HepG2 (cell line): ENCODE measurements around the gene KRT12. TPM values are rescaled to one million over a fixed set of nuclear protein-coding genes. Genes with fewer than 3 reads are reported as not detected.
A peak's percentile ranks its signal among the peaks of the same experiment; 100 is the strongest.

Source experiments
- CC2D1A ChIP-seq: sonication (generic); formaldehyde crosslinking; IDR thresholded peaks from 2 replicates; pipeline ENCODE4 v1.8.1; 2023; ENCODE audit warnings: mild to moderate bottlenecking, missing genetic modification reagents
- CREB1 ChIP-seq, 2 experiments: fragments of 450-650 bp in 1 of 2; IDR thresholded peaks; 2 replicates each; pipeline ENCODE4 v1.6.1; 2016 to 2017; ENCODE audit warnings: control low read depth in 1 of 2, mild to moderate bottlenecking in 1 of 2, missing compliant biosample characterization in 1 of 2, missing genetic modification characterization in 1 of 2
- DPF2 ChIP-seq: sonication (generic); formaldehyde crosslinking; IDR thresholded peaks from 2 replicates; pipeline ENCODE4 v1.4.0; 2020; ENCODE audit warnings: mild to moderate bottlenecking, low read depth, missing genetic modification reagents, borderline replicate concordance
- EHMT2 ChIP-seq: fragments of 200-600 bp; sonication (generic); IDR thresholded peaks from 2 replicates; pipeline ENCODE4 v1.7.0; 2017; ENCODE audit warnings: antibody characterized with exemption, low read depth, low read length, borderline replicate concordance
- GMEB1 ChIP-seq: sonication (generic); formaldehyde crosslinking; IDR thresholded peaks from 2 replicates; pipeline ENCODE4 v1.5.1; 2020; ENCODE audit warnings: missing genetic modification reagents, mild to moderate bottlenecking, borderline replicate concordance
- GPN1 ChIP-seq: sonication (generic); formaldehyde crosslinking; IDR thresholded peaks from 2 replicates; pipeline ENCODE4 v1.5.1; 2020; ENCODE audit warnings: missing genetic modification reagents, borderline replicate concordance
- GTF3A ChIP-seq: sonication (generic); formaldehyde crosslinking; conservative IDR thresholded peaks from 2 replicates; pipeline ENCODE4 v1.4.0; 2020; ENCODE audit warnings: mild to moderate bottlenecking, missing genetic modification reagents
- HCFC1 ChIP-seq: fragments of 150-350 bp; IDR thresholded peaks from 2 replicates; pipeline ENCODE4 v1.6.1; 2014; ENCODE audit warnings: low read depth, low read length
- JUN ChIP-seq: sonication (generic); formaldehyde crosslinking; IDR thresholded peaks from 2 replicates; pipeline ENCODE4 v1.4.0; 2020; ENCODE audit warnings: mild to moderate bottlenecking, missing genetic modification reagents
- NCOA2 ChIP-seq: sonication (generic); formaldehyde crosslinking; IDR thresholded peaks from 2 replicates; pipeline ENCODE4 v1.8.0; 2022; ENCODE audit warnings: inconsistent platforms
- PAXIP1 ChIP-seq: sonication (generic); formaldehyde crosslinking; conservative IDR thresholded peaks from 2 replicates; pipeline ENCODE4 v1.4.0; 2020; ENCODE audit warnings: mild to moderate bottlenecking, missing genetic modification reagents, moderate library complexity
- RFX3 ChIP-seq: IDR thresholded peaks from 2 replicates; pipeline ENCODE4 v1.6.1; 2016; ENCODE audit warnings: missing biosample characterization, missing genetic modification reagents
- SNAPC4 ChIP-seq: sonication (generic); formaldehyde crosslinking; IDR thresholded peaks from 2 replicates; pipeline ENCODE4 v1.4.0; 2020; ENCODE audit warnings: mild to moderate bottlenecking, missing genetic modification reagents
- SP140L ChIP-seq: sonication (generic); formaldehyde crosslinking; IDR thresholded peaks from 2 replicates; pipeline ENCODE4 v1.4.0; 2020; ENCODE audit warnings: missing genetic modification reagents, borderline replicate concordance
- ZBTB38 ChIP-seq: sonication (generic); formaldehyde crosslinking; IDR thresholded peaks from 2 replicates; pipeline ENCODE4 v1.5.1; 2020; ENCODE audit warnings: mild to moderate bottlenecking, missing genetic modification reagents
- ZFP41 ChIP-seq: sonication (generic); formaldehyde crosslinking; IDR thresholded peaks from 2 replicates; pipeline ENCODE4 v1.4.0; 2020; ENCODE audit warnings: mild to moderate bottlenecking, missing genetic modification reagents, borderline replicate concordance
- ZNF350 ChIP-seq: sonication (generic); formaldehyde crosslinking; IDR thresholded peaks from 2 replicates; pipeline ENCODE4 v1.4.0; 2020; ENCODE audit warnings: mild to moderate bottlenecking, low read depth, missing genetic modification reagents, borderline replicate concordance
- ZNF550 ChIP-seq: sonication (generic); formaldehyde crosslinking; IDR thresholded peaks from 2 replicates; pipeline ENCODE4 v1.4.0; 2020; ENCODE audit warnings: mild to moderate bottlenecking, missing genetic modification reagents, borderline replicate concordance
- ZNF775 ChIP-seq: sonication (generic); formaldehyde crosslinking; IDR thresholded peaks from 2 replicates; pipeline ENCODE4 v1.4.0; 2020; ENCODE audit warnings: missing genetic modification reagents, mild to moderate bottlenecking, moderate library complexity, borderline replicate concordance
- ZSCAN22 ChIP-seq: sonication (generic); formaldehyde crosslinking; IDR thresholded peaks from 2 replicates; pipeline ENCODE4 v1.4.0; 2020; ENCODE audit warnings: mild to moderate bottlenecking, missing genetic modification reagents
- polyA plus RNA-seq, 8 experiments: library from polyadenylated mRNA; depleted of rRNA in 3 of 8; stranded (reverse) in 7 of 8; unstranded in 1 of 8; fragments of >200 nt; fragmentation: Illumina TruSeq in 4 of 8; extraction: Trizol in 4 of 8; gene quantifications; 2 replicates each; pipeline versions ENCODE4 v1.2.1 to v1.2.3, GENCODE V29; 2011 to 2016; ENCODE audit warnings: low read depth in 4 of 8, missing spikeins in 1 of 8, mixed read lengths in 1 of 8; ENCODE audit not compliant: insufficient read depth in 1 of 8
- total RNA-seq, 5 experiments: library from RNA; depleted of rRNA; stranded (reverse); fragments of >200 nt; fragmentation: Illumina TruSeq; extraction: Trizol; gene quantifications; 2 replicates each; pipeline ENCODE4 v1.2.3, GENCODE V29; 2016; ENCODE audit warnings: low read depth in 1 of 5

Gene KRT12
- total and polyA plus RNA-seq, 2 of the 13 experiments (the other 11 are each of a cell fraction or from before 2014, with no cell fraction given): 0.07 to 0.09 TPM

- 0 out of 2 replicates have a peak, but pooled peaks have one; percentile 41 for TF ChIP-seq GTF3A (CRISPR knock-in tag)
- TF ChIP-seq ZNF775: 0 out of 2 replicates have a peak, but pooled peaks have one; percentile 76
- TF ChIP-seq DPF2 (CRISPR knock-in tag): 0 out of 2 replicates have a peak, but pooled peaks have one; percentile 21
- TF ChIP-seq NCOA2 (CRISPR knock-in tag): no peak
- no peak for TF ChIP-seq GPN1
- TF ChIP-seq JUN: 0 out of 2 replicates have a peak, but pooled peaks have one; percentile 32
- peak; percentile 58 for TF ChIP-seq PAXIP1 (CRISPR knock-in tag)
- no peak for TF ChIP-seq HCFC1
- no peak for TF ChIP-seq SNAPC4 (CRISPR knock-in tag)
- TF ChIP-seq EHMT2: 0 out of 2 replicates have a peak, but pooled peaks have one; percentile 75
- no peak for TF ChIP-seq ZSCAN22 (CRISPR knock-in tag)
- TF ChIP-seq SP140L: no peak
- no peak for TF ChIP-seq GMEB1
- TF ChIP-seq CC2D1A (CRISPR knock-in tag): no peak
- peak; percentile 24 for TF ChIP-seq CREB1 (IDR thresholded peaks at IDR 0.05)
- TF ChIP-seq CREB1 (CRISPR knock-in tag; IDR thresholded peaks at IDR 0.05): no peak
- no peak for TF ChIP-seq ZBTB38 (CRISPR knock-in tag)
- TF ChIP-seq ZNF550: no peak
- no peak for TF ChIP-seq ZFP41 (CRISPR knock-in tag)
- TF ChIP-seq ZNF350 (CRISPR knock-in tag): no peak
- TF ChIP-seq RFX3 (CRISPR knock-in tag): no peak
Observed at GRCh38 chr17:40900809-40901356, 33.9 kb upstream of the KRT12 start (continued).
